ENCODE data around the gene GNRH2. TPM values are rescaled to one million over a fixed set of nuclear protein-coding genes. Genes with fewer than 3 reads are reported as not detected.
A peak's percentile ranks its signal among the peaks of the same experiment; 100 is the strongest.
"Not testable (repeated sequence)": the region's sequence is repeated elsewhere in the genome, so short reads cannot be mapped to it uniquely, and the experiment has no call there.

Gene GNRH2
- total and polyA plus RNA-seq, 3 experiments from 2014 or later, result 0.42 to 0.90 TPM; not detected in 1

GRCh38 chr20:3014179-3014578 lies 29.2 kb upstream of the GNRH2 start:
- H3K36me3 Mint-ChIP-seq, result peaks cover 5 to 66% (median 15%) of the 10 kb centered on the region in 3 donors
- ChIA-PET CTCF (no interaction called here), POLR2A (no interaction called here)
- no peaks in the 10 kb centered on the region for H3K9me3 Mint-ChIP-seq
- Histone ChIP-seq H3K27me3 (ENCODE audit: insufficient read depth, low read length, poor library complexity, severe bottlenecking) (no peaks in the 10 kb centered on the region), H3K27ac (ENCODE audit: low read depth, low read length) (no peak overlapping the region), H3K4me1 (ENCODE audit: insufficient read depth, low read length) (no peaks in the 10 kb centered on the region), H3K4me3 (ENCODE audit: low read length) (no peak overlapping the region), H3K9me3 (ENCODE audit: low read length) (no peaks in the 10 kb centered on the region), H3K36me3 (ENCODE audit: insufficient read depth, low read length) (peaks cover 19% of the 10 kb centered on the region)
- DNase-seq, result no peak
- peak overlapping the region in 1 of 8 donors; percentile 24 for H3K27ac Mint-ChIP-seq
- H3K27me3 Mint-ChIP-seq, result no peaks in the 10 kb centered on the region
- no peaks in the 10 kb centered on the region for H3K4me1 Mint-ChIP-seq
- no peak overlapping the region for H3K4me3 Mint-ChIP-seq

GRCh38 chr20:3014662-3015061 lies 28.8 kb upstream of the GNRH2 start:
- no peaks in the 10 kb centered on the region for H3K9me3 ChIP-seq (ENCODE audit: low read length)
- DNase-seq, result no peak
- no peak overlapping the region for H3K27ac ChIP-seq (ENCODE audit: low read depth, low read length)
- H3K27ac Mint-ChIP-seq, result peak overlapping the region in 2 of 8 donors; percentile 43 to 61
- H3K4me3 ChIP-seq (ENCODE audit: low read length), result no peak overlapping the region
- H3K36me3 Mint-ChIP-seq, result peaks cover 5 to 64% (median 11%) of the 10 kb centered on the region in 3 donors
- no peaks in the 10 kb centered on the region for H3K4me1 ChIP-seq (ENCODE audit: insufficient read depth, low read length)
- POLR2A ChIA-PET, result interaction anchor here (0.7 kb wide), 1 partner anchor 67 kb away, joined by 4 read pairs; no protein-coding TSS in a partner anchor
- H3K27me3 ChIP-seq (ENCODE audit: insufficient read depth, low read length, poor library complexity, severe bottlenecking), result no peaks in the 10 kb centered on the region
- H3K4me3 Mint-ChIP-seq, result no peak overlapping the region
- no peaks in the 10 kb centered on the region for H3K9me3 Mint-ChIP-seq
- peaks cover 16% of the 10 kb centered on the region for H3K36me3 ChIP-seq (ENCODE audit: insufficient read depth, low read length)
- H3K4me1 Mint-ChIP-seq, result no peaks in the 10 kb centered on the region
- H3K27me3 Mint-ChIP-seq, result no peaks in the 10 kb centered on the region
- CTCF ChIA-PET, result no interaction called here

- H3K27me3 Mint-ChIP-seq; H3K9me3 Mint-ChIP-seq; CTCF ChIA-PET; H3K4me1 ChIP-seq (ENCODE audit: insufficient read depth, low read length); H3K27me3 ChIP-seq (ENCODE audit: insufficient read depth, low read length, poor library complexity, severe bottlenecking); H3K4me1 Mint-ChIP-seq; H3K9me3 ChIP-seq (ENCODE audit: low read length); H3K4me3 Mint-ChIP-seq; DNase-seq; H3K27ac ChIP-seq (ENCODE audit: low read depth, low read length); H3K4me3 ChIP-seq (ENCODE audit: low read length): not testable (repeated sequence)
- Mint-ChIP-seq H3K27ac (peak overlapping the region in 1 of 8 donors; percentile 70), H3K36me3 (peaks cover 5 to 62% (median 11%) of the 10 kb centered on the region in 3 donors)
- POLR2A ChIA-PET, result interaction anchor here (0.7 kb wide), 1 partner anchor 67 kb away, joined by 4 read pairs; no protein-coding TSS in a partner anchor
- peaks cover 16% of the 10 kb centered on the region for H3K36me3 ChIP-seq (ENCODE audit: insufficient read depth, low read length)
These were observed 28.1 kb upstream of the GNRH2 start for GRCh38 chr20:3015302-3015701.

- Mint-ChIP-seq H3K4me1 (no peaks in the 10 kb centered on the region), H3K27ac (peak overlapping the region in 1 of 8 donors; percentile 71), H3K36me3 (peaks cover 14 to 80% (median 20%) of the 10 kb centered on the region in 3 donors), H3K9me3 (no peaks in the 10 kb centered on the region), H3K4me3 (no peak overlapping the region), H3K27me3 (no peaks in the 10 kb centered on the region)
- peaks cover 30% of the 10 kb centered on the region for H3K36me3 ChIP-seq (ENCODE audit: insufficient read depth, low read length)
- ChIA-PET CTCF (no interaction called here), POLR2A (no interaction called here)
- no peaks in the 10 kb centered on the region for H3K27me3 ChIP-seq (ENCODE audit: insufficient read depth, low read length, poor library complexity, severe bottlenecking)
- H3K9me3 ChIP-seq (ENCODE audit: low read length), result no peaks in the 10 kb centered on the region
- H3K4me3 ChIP-seq (ENCODE audit: low read length), result no peak overlapping the region
- DNase-seq, result no peak
- H3K27ac ChIP-seq (ENCODE audit: low read depth, low read length), result no peak overlapping the region
- H3K4me1 ChIP-seq (ENCODE audit: insufficient read depth, low read length), result no peaks in the 10 kb centered on the region
These were observed 22.1 kb upstream of the GNRH2 start for GRCh38 chr20:3021327-3021726.

GRCh38 chr20:3021777-3022176 lies 21.6 kb upstream of the GNRH2 start:
- H3K27ac Mint-ChIP-seq, result peak overlapping the region in 4 of 8 donors; percentile 22 to 77 (median 46)
- H3K4me3 Mint-ChIP-seq, result no peak overlapping the region
- H3K36me3 Mint-ChIP-seq, result peaks cover 14 to 82% (median 18%) of the 10 kb centered on the region in 3 donors
- Histone ChIP-seq H3K27ac (ENCODE audit: low read depth, low read length) (no peak overlapping the region), H3K36me3 (ENCODE audit: insufficient read depth, low read length) (peaks cover 32% of the 10 kb centered on the region), H3K27me3 (ENCODE audit: insufficient read depth, low read length, poor library complexity, severe bottlenecking) (no peaks in the 10 kb centered on the region), H3K9me3 (ENCODE audit: low read length) (no peaks in the 10 kb centered on the region), H3K4me1 (ENCODE audit: insufficient read depth, low read length) (no peaks in the 10 kb centered on the region), H3K4me3 (ENCODE audit: low read length) (no peak overlapping the region)
- no peaks in the 10 kb centered on the region for H3K4me1 Mint-ChIP-seq
- ChIA-PET POLR2A (no interaction called here), CTCF (no interaction called here)
- H3K9me3 Mint-ChIP-seq, result no peaks in the 10 kb centered on the region
- no peak for DNase-seq
- no peaks in the 10 kb centered on the region for H3K27me3 Mint-ChIP-seq

GRCh38 chr20:3022559-3023490 lies 20.6 kb upstream of the GNRH2 start:
- H3K4me3 ChIP-seq (ENCODE audit: low read length); CTCF ChIA-PET; H3K4me1 Mint-ChIP-seq; H3K27ac ChIP-seq (ENCODE audit: low read depth, low read length); H3K9me3 ChIP-seq (ENCODE audit: low read length); H3K27me3 ChIP-seq (ENCODE audit: insufficient read depth, low read length, poor library complexity, severe bottlenecking); POLR2A ChIA-PET; H3K4me3 Mint-ChIP-seq; H3K4me1 ChIP-seq (ENCODE audit: insufficient read depth, low read length); H3K27me3 Mint-ChIP-seq; DNase-seq; H3K9me3 Mint-ChIP-seq: not testable (repeated sequence)
- peaks cover 35% of the 10 kb centered on the region for H3K36me3 ChIP-seq (ENCODE audit: insufficient read depth, low read length)
- Mint-ChIP-seq H3K27ac (peak overlapping the region in 3 of 8 donors; percentile 1 to 56 (median 55)), H3K36me3 (peaks cover 9 to 82% (median 22%) of the 10 kb centered on the region in 3 donors)

GRCh38 chr20:3027987-3028386 lies 15.4 kb upstream of the GNRH2 start:
- CTCF ChIA-PET, result no interaction called here
- H3K4me3 Mint-ChIP-seq, result no peak overlapping the region
- POLR2A ChIA-PET, result no interaction called here

GRCh38 chr20:3031524-3032147 lies 11.8 kb upstream of the GNRH2 start:
- DNase-seq, result no peak
- Histone ChIP-seq H3K36me3 (ENCODE audit: insufficient read depth, low read length) (peaks cover 41% of the 10 kb centered on the region), H3K9me3 (ENCODE audit: low read length) (no peaks in the 10 kb centered on the region), H3K27ac (ENCODE audit: low read depth, low read length) (no peak overlapping the region), H3K27me3 (ENCODE audit: insufficient read depth, low read length, poor library complexity, severe bottlenecking) (no peaks in the 10 kb centered on the region), H3K4me3 (ENCODE audit: low read length) (no peak overlapping the region), H3K4me1 (ENCODE audit: insufficient read depth, low read length) (no peaks in the 10 kb centered on the region)
- Mint-ChIP-seq H3K27ac (no peak overlapping the region), H3K9me3 (no peaks in the 10 kb centered on the region), H3K27me3 (peaks cover 0 to 2% of the 10 kb centered on the region in 2 donors), H3K36me3 (peaks cover 0 to 63% (median 17%) of the 10 kb centered on the region in 3 donors), H3K4me1 (no peaks in the 10 kb centered on the region), H3K4me3 (no peak overlapping the region)
- ChIA-PET POLR2A (no interaction called here), CTCF (no interaction called here)

More at GRCh38 chr20:3027987-3028386, 15.4 kb upstream of the GNRH2 start:
- H3K9me3 Mint-ChIP-seq, result no peaks in the 10 kb centered on the region
- Histone ChIP-seq H3K27me3 (ENCODE audit: insufficient read depth, low read length, poor library complexity, severe bottlenecking) (no peaks in the 10 kb centered on the region), H3K36me3 (ENCODE audit: insufficient read depth, low read length) (peaks cover 27% of the 10 kb centered on the region), H3K9me3 (ENCODE audit: low read length) (no peaks in the 10 kb centered on the region), H3K4me3 (ENCODE audit: low read length) (no peak overlapping the region), H3K27ac (ENCODE audit: low read depth, low read length) (no peak overlapping the region), H3K4me1 (ENCODE audit: insufficient read depth, low read length) (no peaks in the 10 kb centered on the region)
- peak overlapping the region in 2 of 8 donors; percentile 4 to 61 for H3K27ac Mint-ChIP-seq
- H3K36me3 Mint-ChIP-seq, result peaks cover 9 to 68% (median 18%) of the 10 kb centered on the region in 3 donors
- H3K4me1 Mint-ChIP-seq, result no peaks in the 10 kb centered on the region
- no peaks in the 10 kb centered on the region for H3K27me3 Mint-ChIP-seq
- DNase-seq, result no peak

Measured in CD8-positive, alpha-beta memory T cell (primary cell).